ENCODE measurements around the gene CKB. TPM values are rescaled to one million over a fixed set of nuclear protein-coding genes. Genes with fewer than 3 reads are reported as not detected.

Gene CKB
- total and polyA plus RNA-seq, 5 experiments from 2014 or later: 0.69 to 1.8 TPM; not detected in 3

DNA sequence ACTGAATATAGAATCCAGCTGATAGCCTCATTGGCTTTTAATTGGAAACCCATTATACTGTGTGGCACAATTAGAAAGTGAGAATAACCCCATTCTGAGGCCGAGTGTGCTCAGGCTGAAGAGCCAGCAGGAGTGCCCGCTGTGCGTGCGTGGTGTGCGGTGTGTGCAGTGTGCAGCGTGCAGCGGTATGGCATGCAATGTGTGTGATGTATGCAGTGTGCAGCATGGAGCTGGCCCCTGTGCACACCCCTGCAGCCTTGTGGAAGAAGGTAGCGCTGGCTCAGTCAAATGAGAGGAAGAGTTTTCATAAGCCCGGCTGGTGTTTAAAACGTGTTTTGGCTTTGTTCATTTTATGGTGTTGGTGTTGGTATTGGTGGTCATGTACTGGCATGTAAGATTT is 22.9 kb downstream of the CKB start:
- no peaks in the 10 kb centered on the region for H3K27me3 Mint-ChIP-seq
- H3K4me3 Mint-ChIP-seq: no peak overlapping the region
- ATAC-seq (peak; percentile 29 to 34), DNase-seq (no peak)
- POLR2A ChIA-PET: no interaction called here
- H3K4me1 Mint-ChIP-seq: peaks cover 7 to 9% (median 8%) of the 10 kb centered on the region in 4 donors
- peak overlapping the region in 3 of 10 donors; percentile 18 to 72 (median 21) for H3K27ac Mint-ChIP-seq
- H3K36me3 Mint-ChIP-seq: peaks cover 9 to 72% (median 16%) of the 10 kb centered on the region in 3 donors
- H3K9me3 Mint-ChIP-seq: no peaks in the 10 kb centered on the region

GRCh38 chr14:103496776-103497175 is 25.9 kb downstream of the CKB start:
- H3K27me3 Mint-ChIP-seq: no peaks in the 10 kb centered on the region
- no peak for DNase-seq
- H3K27ac Mint-ChIP-seq: peak overlapping the region in 1 of 10 donors; percentile 49
- POLR2A ChIA-PET: no interaction called here
- peaks cover 7 to 9% (median 8%) of the 10 kb centered on the region in 4 donors for H3K4me1 Mint-ChIP-seq
- peaks cover 0 to 67% (median 2%) of the 10 kb centered on the region in 3 donors for H3K36me3 Mint-ChIP-seq
- no peak overlapping the region for H3K4me3 Mint-ChIP-seq
- no peak for ATAC-seq
- no peaks in the 10 kb centered on the region for H3K9me3 Mint-ChIP-seq

- H3K9me3 Mint-ChIP-seq: no peaks in the 10 kb centered on the region
- POLR2A ChIA-PET: no interaction called here
Observed at GRCh38 chr14:103495854-103496253, 26.8 kb downstream of the CKB start.

GRCh38 chr14:103492156-103492925 is 30.3 kb downstream of the CKB start:
- no peaks in the 10 kb centered on the region for H3K4me1 Mint-ChIP-seq
- H3K27me3 Mint-ChIP-seq: no peaks in the 10 kb centered on the region
- no peaks in the 10 kb centered on the region for H3K9me3 Mint-ChIP-seq
- DNase-seq: no peak
- peaks cover 0 to 82% (median 5%) of the 10 kb centered on the region in 3 donors for H3K36me3 Mint-ChIP-seq
- no peak overlapping the region for H3K27ac Mint-ChIP-seq
- no peak overlapping the region for H3K4me3 Mint-ChIP-seq
- POLR2A ChIA-PET: no interaction called here
- ATAC-seq: no peak

More at GRCh38 chr14:103495854-103496253, 26.8 kb downstream of the CKB start:
- Mint-ChIP-seq H3K27ac (peak overlapping the region in 1 of 10 donors; percentile 0), H3K27me3 (no peaks in the 10 kb centered on the region), H3K36me3 (peaks cover 0 to 70% (median 2%) of the 10 kb centered on the region in 3 donors), H3K4me1 (peaks cover 7 to 9% (median 8%) of the 10 kb centered on the region in 4 donors), H3K4me3 (no peak overlapping the region)
- ATAC-seq: no peak
- no peak for DNase-seq

GRCh38 chr14:103491691-103492090 is 30.9 kb downstream of the CKB start:
- H3K4me1 Mint-ChIP-seq: no peaks in the 10 kb centered on the region
- POLR2A ChIA-PET: no interaction called here
- no peaks in the 10 kb centered on the region for H3K27me3 Mint-ChIP-seq
- H3K4me3 Mint-ChIP-seq: no peak overlapping the region
- DNase-seq: no peak
- ATAC-seq: no peak
- H3K27ac Mint-ChIP-seq: peak overlapping the region in 4 of 10 donors; percentile 18 to 42 (median 30)
- H3K36me3 Mint-ChIP-seq: peaks cover 0 to 80% (median 3%) of the 10 kb centered on the region in 3 donors
- H3K9me3 Mint-ChIP-seq: no peaks in the 10 kb centered on the region

- ATAC-seq: no peak
Observed at GRCh38 chr14:103489621-103490020, 33.0 kb downstream of the CKB start.

DNA sequence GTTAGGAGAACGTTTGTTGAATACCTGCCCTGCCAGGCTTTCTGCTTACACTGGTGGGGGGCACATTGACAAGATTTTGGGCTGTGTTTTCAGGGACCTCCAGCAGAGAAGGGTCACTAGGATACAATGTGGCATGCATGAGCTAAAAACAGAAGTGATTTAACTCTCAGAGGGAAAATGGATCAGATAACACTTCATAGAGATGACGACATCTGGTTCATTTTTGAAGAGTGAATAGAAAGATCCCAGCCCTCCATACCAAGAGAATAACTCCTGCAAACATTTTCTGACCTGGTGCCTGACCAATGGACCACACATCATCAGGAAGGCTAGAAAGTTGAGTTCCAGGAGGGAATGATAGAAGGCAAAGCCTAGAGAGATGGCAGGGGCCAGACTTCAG is 33.7 kb downstream of the CKB start:
- no peaks in the 10 kb centered on the region for H3K4me1 Mint-ChIP-seq
- DNase-seq (no peak), ATAC-seq (no peak)
- no peaks in the 10 kb centered on the region for H3K9me3 Mint-ChIP-seq
- H3K27me3 Mint-ChIP-seq: no peaks in the 10 kb centered on the region
- peak overlapping the region in 2 of 10 donors; percentile 1 to 9 for H3K27ac Mint-ChIP-seq
- H3K4me3 Mint-ChIP-seq: no peak overlapping the region
- POLR2A ChIA-PET: no interaction called here
- peaks cover 0 to 77% (median 3%) of the 10 kb centered on the region in 3 donors for H3K36me3 Mint-ChIP-seq

More at GRCh38 chr14:103489621-103490020, 33.0 kb downstream of the CKB start:
- DNase-seq: no peak
- Mint-ChIP-seq H3K36me3 (peaks cover 0 to 78% (median 3%) of the 10 kb centered on the region in 3 donors), H3K4me3 (no peak overlapping the region), H3K9me3 (no peaks in the 10 kb centered on the region), H3K27me3 (no peaks in the 10 kb centered on the region), H3K4me1 (no peaks in the 10 kb centered on the region), H3K27ac (peak overlapping the region in 6 of 10 donors; percentile 1 to 87 (median 49))
- POLR2A ChIA-PET: no interaction called here

DNA sequence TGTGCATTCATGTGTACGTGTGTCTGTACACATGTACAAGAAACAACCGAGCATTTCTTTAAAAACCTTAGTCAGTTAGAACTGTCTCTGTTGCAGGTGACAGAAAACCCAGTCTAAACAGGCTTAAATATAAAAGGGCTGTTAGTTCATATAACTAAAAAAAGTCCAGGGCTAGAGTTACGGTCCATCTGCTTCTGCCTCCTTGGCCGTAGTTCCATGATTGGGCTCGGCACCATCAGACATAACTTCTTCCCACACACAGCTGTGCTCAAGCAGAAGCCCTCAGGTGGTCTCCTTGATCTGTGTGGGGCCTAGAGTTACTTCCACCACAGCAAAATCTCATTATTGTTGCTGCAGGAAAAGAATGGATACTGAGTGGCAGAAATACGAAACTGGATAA is 34.6 kb downstream of the CKB start:
- POLR2A ChIA-PET: no interaction called here
- H3K9me3 Mint-ChIP-seq: no peaks in the 10 kb centered on the region
- ATAC-seq: no peak
- no peaks in the 10 kb centered on the region for H3K4me1 Mint-ChIP-seq
- H3K27ac Mint-ChIP-seq: peak overlapping the region in 1 of 10 donors; percentile 37
- no peak overlapping the region for H3K4me3 Mint-ChIP-seq
- H3K36me3 Mint-ChIP-seq: peaks cover 0 to 77% (median 3%) of the 10 kb centered on the region in 3 donors
- no peaks in the 10 kb centered on the region for H3K27me3 Mint-ChIP-seq
- DNase-seq: no peak

- no peaks in the 10 kb centered on the region for H3K27me3 Mint-ChIP-seq
- peaks cover 5 to 10% (median 8%) of the 10 kb centered on the region in 4 donors for H3K4me1 Mint-ChIP-seq
- no peak for ATAC-seq
- peak overlapping the region in 1 of 10 donors; percentile 40 for H3K27ac Mint-ChIP-seq
- no peak for DNase-seq
- no peak overlapping the region for H3K4me3 Mint-ChIP-seq
- H3K36me3 Mint-ChIP-seq: peaks cover 0 to 78% (median 6%) of the 10 kb centered on the region in 3 donors
- H3K9me3 Mint-ChIP-seq: no peaks in the 10 kb centered on the region
- POLR2A ChIA-PET: no interaction called here
Observed at GRCh38 chr14:103485504-103485903, 37.1 kb downstream of the CKB start.

DNA sequence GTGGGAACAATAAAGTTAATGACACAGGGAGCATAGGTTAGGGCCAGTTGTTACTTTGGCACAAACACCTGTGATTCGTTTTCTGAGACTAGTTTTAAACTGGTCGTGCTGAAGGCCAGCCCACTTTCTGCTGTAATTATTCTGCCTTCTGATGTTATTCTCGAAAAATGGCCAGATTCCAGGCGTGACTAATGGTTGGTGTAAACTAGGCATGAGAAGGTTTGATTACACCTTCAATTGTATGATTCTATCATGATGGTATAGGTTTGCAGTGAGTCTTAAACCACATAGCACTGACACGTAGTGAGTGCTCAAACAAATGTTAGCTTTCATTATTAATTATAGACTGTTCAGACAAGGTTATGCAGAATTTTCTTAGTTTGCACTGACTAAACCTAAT is 39.0 kb downstream of the CKB start:
- Mint-ChIP-seq H3K4me3 (no peak overlapping the region), H3K27me3 (no peaks in the 10 kb centered on the region), H3K27ac (no peak overlapping the region), H3K36me3 (peaks cover 0 to 80% (median 2%) of the 10 kb centered on the region in 3 donors), H3K4me1 (peaks cover 6 to 25% (median 13%) of the 10 kb centered on the region in 4 donors), H3K9me3 (no peaks in the 10 kb centered on the region)
- ATAC-seq (no peak), DNase-seq (no peak)
- POLR2A ChIA-PET: no interaction called here

- Mint-ChIP-seq H3K9me3 (no peaks in the 10 kb centered on the region), H3K36me3 (peaks cover 0 to 89% (median 10%) of the 10 kb centered on the region in 3 donors), H3K27ac (peak overlapping the region; percentile 2 to 75 (median 56)), H3K4me3 (peak overlapping the region in 2 of 10 donors; percentile 3 to 12), H3K4me1 (peaks cover 6 to 25% (median 16%) of the 10 kb centered on the region in 4 donors), H3K27me3 (no peaks in the 10 kb centered on the region)
- DNase-seq (peak in 2 of 10 donors; percentile 3 to 23), ATAC-seq (peak; percentile 72 to 90)
- POLR2A ChIA-PET: no interaction called here
Observed at GRCh38 chr14:103480595-103480994, 42.0 kb downstream of the CKB start.

GRCh38 chr14:103476631-103477030 is 46.0 kb downstream of the CKB start:
- peak overlapping the region in 2 of 10 donors; percentile 21 to 52 for H3K27ac Mint-ChIP-seq
- POLR2A ChIA-PET: no interaction called here
- H3K36me3 Mint-ChIP-seq: peaks cover 0 to 88% (median 14%) of the 10 kb centered on the region in 3 donors
- H3K4me1 Mint-ChIP-seq: peaks cover 9 to 25% (median 17%) of the 10 kb centered on the region in 4 donors
- H3K27me3 Mint-ChIP-seq: no peaks in the 10 kb centered on the region
- H3K9me3 Mint-ChIP-seq: no peaks in the 10 kb centered on the region
- DNase-seq: no peak
- no peak for ATAC-seq
- H3K4me3 Mint-ChIP-seq: no peak overlapping the region

DNA sequence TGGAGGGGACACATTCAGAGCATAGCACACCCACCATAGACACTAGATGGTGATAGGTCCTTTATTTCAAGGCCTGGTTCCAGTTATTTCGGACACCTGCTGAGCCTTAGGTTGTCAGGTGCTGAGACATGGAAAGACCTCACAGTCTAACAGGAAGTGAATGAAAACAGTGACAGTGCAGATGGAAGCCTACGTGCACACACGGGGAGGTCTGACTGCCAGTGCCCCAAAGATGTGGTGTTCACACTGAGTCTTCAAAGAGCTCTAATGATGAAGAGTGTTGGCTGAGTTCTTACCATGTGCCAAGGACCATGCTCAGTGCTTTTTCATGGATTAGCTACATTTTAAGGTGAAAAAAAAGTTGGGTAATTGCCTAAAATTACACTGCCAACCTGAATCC is 46.6 kb downstream of the CKB start:
- Mint-ChIP-seq H3K27me3 (no peaks in the 10 kb centered on the region), H3K4me3 (no peak overlapping the region), H3K36me3 (peaks cover 0 to 88% (median 16%) of the 10 kb centered on the region in 3 donors), H3K9me3 (no peaks in the 10 kb centered on the region), H3K4me1 (peaks cover 8 to 21% (median 15%) of the 10 kb centered on the region in 4 donors), H3K27ac (peak overlapping the region in 5 of 10 donors; percentile 3 to 66 (median 20))
- peak in 1 of 10 donors; percentile 12 for DNase-seq
- peak in 1 of 2 donors; percentile 72 for ATAC-seq
- POLR2A ChIA-PET: no interaction called here

All from naive thymus-derived CD8-positive, alpha-beta T cell (primary cell).